ENCODE data around the gene RAPGEFL1. TPM values are rescaled to one million over a fixed set of nuclear protein-coding genes. Genes with fewer than 3 reads are reported as not detected.
"Not testable (repeated sequence)": the region's sequence is repeated elsewhere in the genome, so short reads cannot be mapped to it uniquely, and the experiment has no call there.

Gene RAPGEFL1
- polyA plus RNA-seq, 1 donor: 7.7 TPM

- not testable (repeated sequence) for DNase-seq
Observed at GRCh38 chr17:40213914-40214313, 36.6 kb downstream of the RAPGEFL1 start.

- DNase-seq: no peak
Observed at GRCh38 chr17:40218006-40218739, 40.9 kb downstream of the RAPGEFL1 start.

GRCh38 chr17:40218740-40219593 lies 41.7 kb downstream of the RAPGEFL1 start, which contains the start of gene WIPF2:
Gene WIPF2 (plus strand): TSS chr17:40219304. CDS start chr17:40256460, 37,156 bp downstream.
- DNase-seq: peak; percentile 98

GRCh38 chr17:40219594-40220338 lies 42.5 kb downstream of the RAPGEFL1 start:
- peak; percentile 76 for DNase-seq

- no peak for DNase-seq
Observed at GRCh38 chr17:40224718-40225550, 47.7 kb downstream of the RAPGEFL1 start.

GRCh38 chr17:40229146-40229545 lies 51.9 kb downstream of the RAPGEFL1 start:
- not testable (repeated sequence) for DNase-seq

GRCh38 chr17:40230670-40231069 lies 53.4 kb downstream of the RAPGEFL1 start:
- no peak for DNase-seq

GRCh38 chr17:40231928-40232327 lies 54.7 kb downstream of the RAPGEFL1 start:
- not testable (repeated sequence) for DNase-seq

GRCh38 chr17:40241252-40241834 lies 64.1 kb downstream of the RAPGEFL1 start:
- DNase-seq: no peak

GRCh38 chr17:40242774-40243173 lies 65.5 kb downstream of the RAPGEFL1 start:
- no peak for DNase-seq

GRCh38 chr17:40243761-40244160 lies 66.5 kb downstream of the RAPGEFL1 start:
- DNase-seq: no peak

GRCh38 chr17:40244255-40244654 lies 67.0 kb downstream of the RAPGEFL1 start:
- DNase-seq: no peak

Other genes with a start within 250 kb of the RAPGEFL1 start
- gene ORMDL3, start 249.9 kb upstream of the RAPGEFL1 start, polyA plus RNA-seq (ENCODE audit: insufficient read length): 38.4 TPM
- not detected for gene LRRC3C, start 249.7 kb upstream of the RAPGEFL1 start, polyA plus RNA-seq (ENCODE audit: insufficient read length)
- gene GSDMA, start 214.5 kb upstream of the RAPGEFL1 start, polyA plus RNA-seq (ENCODE audit: insufficient read length): 0.13 TPM
- 99.1 TPM for gene PSMD3, start 196.7 kb upstream of the RAPGEFL1 start, polyA plus RNA-seq (ENCODE audit: insufficient read length)
- not detected for gene CSF3, start 162.0 kb upstream of the RAPGEFL1 start, polyA plus RNA-seq (ENCODE audit: insufficient read length)
- gene MED24, start 123.1 kb upstream of the RAPGEFL1 start, polyA plus RNA-seq (ENCODE audit: insufficient read length): 74.0 TPM
- 85.6 TPM for gene THRA, start 114.5 kb upstream of the RAPGEFL1 start, polyA plus RNA-seq (ENCODE audit: insufficient read length)
- 5.5 TPM for gene NR1D1, start 76.9 kb upstream of the RAPGEFL1 start, polyA plus RNA-seq (ENCODE audit: insufficient read length)
- 95.5 TPM for gene MSL1, start 55.5 kb upstream of the RAPGEFL1 start, polyA plus RNA-seq (ENCODE audit: insufficient read length)
- gene CASC3, start 36.9 kb upstream of the RAPGEFL1 start, polyA plus RNA-seq (ENCODE audit: insufficient read length): 60.5 TPM
- 16.6 TPM for gene WIPF2, start 41.8 kb downstream of the RAPGEFL1 start, polyA plus RNA-seq (ENCODE audit: insufficient read length)
- gene CDC6, start 110.4 kb downstream of the RAPGEFL1 start, polyA plus RNA-seq (ENCODE audit: insufficient read length): 10.8 TPM
- gene RARA, start 131.7 kb downstream of the RAPGEFL1 start, polyA plus RNA-seq (ENCODE audit: insufficient read length): 76.3 TPM
- gene GJD3, start 187.3 kb downstream of the RAPGEFL1 start, polyA plus RNA-seq (ENCODE audit: insufficient read length): 0.43 TPM
- gene TOP2A, start 240.4 kb downstream of the RAPGEFL1 start, polyA plus RNA-seq (ENCODE audit: insufficient read length): 45.8 TPM